HG02938 (cell line): ENCODE results near the gene WDR27.
"Not testable (repeated sequence)": the region's sequence is repeated elsewhere in the genome, so short reads cannot be mapped to it uniquely, and the experiment has no call there.

Experiments
- ATAC-seq: cut with Tn5 transposase; IDR thresholded peaks from one replicate; pipeline ENCODE4 v1.9.1; 2021; ENCODE audit warnings: mild to moderate bottlenecking, moderate library complexity; ENCODE audit not compliant: unreplicated experiment

WDR27 gene

DNA sequence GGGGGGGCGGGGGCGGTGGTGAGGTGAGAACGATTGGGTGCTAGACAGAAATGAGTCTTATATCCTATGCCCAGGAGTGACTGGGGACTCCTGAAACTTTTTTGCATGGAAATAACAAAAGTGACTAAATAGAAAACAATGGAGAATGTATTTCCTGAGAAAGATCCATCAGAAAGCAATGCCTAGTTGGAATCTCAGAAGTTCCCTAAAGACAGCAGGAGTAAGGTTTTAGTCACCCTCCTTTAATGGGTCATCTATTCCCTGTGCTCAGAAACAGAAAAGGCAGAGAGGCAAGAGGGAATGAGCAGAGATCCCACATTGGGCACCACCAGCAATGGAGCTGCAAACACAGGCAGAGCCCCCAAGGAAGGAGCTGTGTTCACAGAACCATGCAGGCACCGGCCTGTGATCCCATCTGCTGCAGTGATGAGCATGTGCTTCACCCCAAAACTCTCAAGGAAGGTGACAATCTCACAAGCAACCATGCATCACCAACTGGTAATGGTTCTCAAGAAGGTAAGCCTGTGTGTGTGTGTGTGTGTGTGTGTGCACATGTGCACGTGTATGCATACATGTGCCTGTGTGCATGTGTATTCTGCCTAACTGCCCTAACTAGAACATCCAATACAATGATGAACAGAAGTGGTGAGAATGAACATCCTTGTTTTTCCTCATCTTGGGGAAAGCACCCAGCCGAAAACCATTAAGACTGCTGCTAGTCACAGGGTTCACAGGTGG lies 168.4 kb downstream of the WDR27 start:
- ATAC-seq, result no peak

DNA sequence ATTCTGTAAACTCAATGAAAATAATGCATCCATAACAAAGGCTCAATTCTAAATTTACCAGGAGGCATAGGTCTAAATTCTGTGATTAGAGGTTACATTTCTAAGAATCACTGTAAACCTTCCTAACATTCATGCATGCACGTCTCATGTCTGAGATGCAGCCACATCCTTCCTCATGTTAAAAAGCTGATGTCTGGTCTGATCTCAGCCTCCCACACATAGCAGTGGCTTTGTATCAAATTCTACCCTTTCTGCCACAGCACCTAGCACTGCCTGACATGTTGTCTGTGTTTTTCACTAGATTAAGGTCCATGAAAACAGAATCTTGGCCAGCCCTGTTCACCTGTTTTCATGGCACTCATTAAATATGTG lies 171.1 kb downstream of the WDR27 start:
- no peak for ATAC-seq

DNA sequence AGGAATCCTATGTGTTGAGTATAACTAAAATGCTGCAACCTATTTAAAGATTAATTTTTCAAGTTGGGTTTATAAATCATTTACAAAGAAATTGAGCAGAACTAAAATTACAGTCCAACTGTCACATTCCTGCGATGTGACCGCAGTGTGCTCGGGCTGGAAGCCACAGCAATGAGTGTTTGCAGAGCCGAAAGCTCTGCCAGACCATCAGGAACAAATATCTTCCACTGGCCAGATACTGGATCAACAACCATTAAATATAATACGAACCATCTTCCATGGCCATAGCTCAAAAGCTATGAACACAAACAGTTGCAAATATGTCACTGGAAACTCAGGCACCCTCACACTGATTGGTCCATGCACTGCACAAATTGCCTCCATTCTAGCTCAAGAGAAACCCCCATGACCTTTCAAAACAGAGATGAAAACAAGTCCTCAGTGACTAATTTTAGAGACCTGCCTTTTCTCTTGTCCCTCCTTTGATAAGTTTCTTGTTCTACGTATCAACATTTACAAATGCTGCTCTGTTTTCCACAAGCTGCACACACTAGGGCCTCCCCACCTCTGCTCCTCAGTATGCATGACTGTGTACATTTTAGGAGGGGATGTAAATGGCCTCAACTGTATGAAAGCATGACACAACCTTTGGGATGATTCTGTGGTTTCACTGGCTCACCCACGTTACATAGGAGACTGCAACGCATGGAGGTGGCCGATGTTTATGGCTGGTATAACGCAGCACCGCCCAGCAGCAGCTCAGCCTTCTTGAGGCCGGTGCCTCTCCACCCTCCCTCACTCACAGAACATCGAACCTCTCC lies 171.7 kb downstream of the WDR27 start:
- ATAC-seq, result no peak

DNA sequence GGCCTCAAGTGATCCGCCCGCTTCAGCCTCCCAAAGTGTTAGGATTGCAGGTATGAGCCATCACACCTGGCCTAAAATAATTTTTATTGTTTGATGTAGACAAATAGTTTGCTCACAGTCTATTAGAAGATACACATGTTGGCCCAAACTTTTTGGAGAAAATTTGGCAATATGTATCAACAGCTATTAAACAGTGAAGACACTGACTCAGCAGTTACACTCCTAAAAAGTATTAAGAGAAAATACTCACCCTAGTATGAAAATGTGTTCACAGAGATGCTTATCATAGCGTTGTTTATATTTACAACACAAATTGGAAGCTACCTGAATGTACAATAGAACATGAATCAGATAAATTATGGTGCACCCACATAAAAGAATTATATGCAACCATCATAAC lies 173.1 kb downstream of the WDR27 start:
- ATAC-seq, result no peak

DNA sequence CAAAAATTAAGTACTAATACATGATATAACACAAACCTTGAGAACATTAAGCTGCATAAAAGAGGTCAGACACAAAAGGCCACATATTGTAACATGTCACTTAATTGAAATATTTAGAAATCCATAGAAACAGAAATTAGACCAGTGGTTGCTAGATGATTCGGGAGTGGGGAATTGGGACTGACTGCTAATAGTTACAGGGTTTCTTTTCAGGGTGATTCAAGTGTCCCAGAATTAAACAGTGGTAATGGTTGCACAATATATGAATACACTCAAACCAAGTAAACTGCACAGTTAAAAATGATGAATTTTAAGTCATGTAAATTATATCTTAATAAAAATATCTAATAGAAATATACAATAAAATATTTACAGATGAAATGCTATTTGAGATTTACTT lies 174.5 kb downstream of the WDR27 start:
- no peak for ATAC-seq

DNA sequence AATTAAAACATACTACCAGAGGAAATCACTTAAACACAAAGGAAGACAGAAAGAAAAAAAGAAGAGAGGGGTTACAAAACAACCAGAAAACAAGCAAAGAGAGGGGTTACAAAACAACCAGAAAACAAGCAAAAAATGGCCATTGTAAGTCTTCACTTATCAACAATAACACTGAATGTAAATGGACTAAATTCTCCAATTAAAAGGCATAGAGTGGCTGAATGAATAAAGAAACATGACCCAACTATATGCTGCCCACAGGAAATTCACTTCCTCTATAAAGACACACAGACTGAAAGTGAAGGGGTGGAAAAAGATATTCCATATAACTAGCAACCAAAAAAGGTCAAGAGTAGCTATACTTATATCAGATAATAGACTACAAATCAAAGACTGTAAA lies 180.0 kb downstream of the WDR27 start:
- no peak for ATAC-seq

DNA sequence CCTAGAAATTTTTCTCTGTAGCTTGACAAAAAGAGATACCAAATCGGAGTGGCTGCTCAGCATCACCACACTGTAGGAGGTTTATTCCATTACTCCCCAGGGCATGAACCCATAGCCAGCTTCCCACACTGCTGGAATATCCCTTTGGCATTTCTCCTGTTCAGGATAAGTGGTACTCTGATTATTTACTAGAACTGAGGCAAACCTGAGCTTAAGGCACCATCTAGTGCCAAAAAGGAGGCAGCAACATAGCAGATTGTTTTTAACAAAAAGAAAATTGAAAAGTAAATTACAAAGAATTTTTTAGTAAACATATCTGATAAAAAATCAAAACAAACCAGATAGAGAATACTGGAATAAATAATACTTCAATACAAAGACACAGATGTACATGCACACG lies 181.7 kb downstream of the WDR27 start:
- ATAC-seq, result no peak

DNA sequence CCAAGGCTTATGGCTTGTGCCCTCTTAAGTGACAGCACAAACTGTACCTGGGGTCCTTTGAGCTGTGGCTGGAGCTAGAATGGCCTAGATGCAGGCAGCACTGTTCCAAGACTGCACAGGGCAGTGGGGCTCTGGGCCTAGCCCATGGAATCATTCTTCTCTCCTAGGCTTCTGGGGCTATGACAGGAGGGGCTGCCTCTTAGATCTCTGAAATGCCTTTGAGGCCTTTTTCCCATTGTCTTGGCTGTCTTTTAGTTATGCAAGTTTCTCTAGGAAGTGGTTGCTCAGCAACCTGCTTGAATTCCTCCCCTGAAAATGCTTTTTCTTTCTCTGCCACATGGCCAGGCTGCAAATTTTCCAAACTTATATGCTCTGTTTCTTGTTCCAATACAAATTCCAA lies 183.4 kb downstream of the WDR27 start:
- ATAC-seq, result no peak

DNA sequence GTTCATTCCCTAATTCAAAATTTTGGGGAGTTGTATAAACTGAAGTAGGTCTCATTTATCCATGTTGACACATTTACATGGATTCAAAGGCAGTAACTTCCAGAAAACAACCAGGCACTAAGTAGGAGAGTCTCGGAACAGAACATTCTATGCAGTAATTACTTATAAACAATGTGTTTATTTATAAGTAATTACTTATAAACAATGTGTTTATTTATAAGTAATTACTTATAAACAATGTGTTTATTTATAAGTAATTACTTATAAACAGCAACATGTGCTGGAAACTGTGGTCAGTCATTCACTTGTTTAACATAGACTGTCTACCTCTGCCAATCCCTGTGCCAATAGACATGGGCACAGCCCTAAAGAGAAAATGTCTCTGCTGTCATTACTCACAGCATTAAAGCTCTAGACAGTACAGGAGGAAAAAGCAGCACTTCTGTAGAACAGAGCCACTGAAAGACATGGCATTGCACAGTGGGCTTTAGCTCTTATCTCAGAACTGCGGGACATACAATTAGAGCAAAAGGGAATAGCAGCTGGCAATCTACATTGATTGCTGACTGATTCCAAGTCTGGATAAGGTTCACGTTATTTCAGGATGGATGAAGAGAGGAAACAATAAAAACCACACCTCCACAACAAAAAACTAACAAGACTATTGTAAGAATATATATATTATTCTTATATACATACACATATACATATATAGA lies 188.2 kb downstream of the WDR27 start:
- ATAC-seq, result no peak

DNA sequence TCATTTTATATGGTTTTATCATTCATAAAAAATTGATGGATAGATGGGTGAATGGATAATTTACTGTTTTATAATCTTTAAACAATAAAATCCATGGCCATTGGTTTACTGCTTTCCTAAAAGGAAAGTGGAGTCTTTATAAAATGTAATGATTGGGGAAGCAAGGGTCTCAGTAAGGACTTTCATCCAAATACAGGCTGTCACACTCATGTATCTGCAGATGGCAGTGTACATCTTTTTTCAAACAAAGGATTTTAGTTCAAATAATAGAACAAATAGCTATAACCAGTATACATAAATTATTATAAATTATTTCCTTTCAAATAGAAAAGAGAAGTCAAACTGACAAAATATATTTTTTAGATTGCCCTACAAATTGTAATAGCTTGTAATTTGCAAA lies 190.0 kb downstream of the WDR27 start:
- ATAC-seq, result not testable (repeated sequence)

DNA sequence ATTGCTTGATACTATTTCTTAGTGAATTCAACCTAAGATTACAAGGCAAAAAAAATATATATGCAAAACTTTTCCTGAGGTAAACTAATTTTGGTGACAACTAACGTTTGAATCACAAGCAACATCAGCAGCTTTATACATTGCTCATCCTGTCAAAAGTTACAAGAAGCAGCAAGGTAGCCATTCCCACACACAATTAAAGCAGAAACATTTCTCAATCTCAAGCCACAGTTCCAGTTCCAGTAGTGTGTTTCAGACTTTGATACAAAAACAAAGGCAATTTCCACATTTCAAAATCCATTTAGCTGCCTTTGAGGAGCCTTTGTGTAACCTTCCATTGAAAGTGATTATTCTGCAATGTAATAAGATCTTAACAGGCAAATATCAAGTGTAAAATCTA lies 191.0 kb downstream of the WDR27 start:
- no peak for ATAC-seq

DNA sequence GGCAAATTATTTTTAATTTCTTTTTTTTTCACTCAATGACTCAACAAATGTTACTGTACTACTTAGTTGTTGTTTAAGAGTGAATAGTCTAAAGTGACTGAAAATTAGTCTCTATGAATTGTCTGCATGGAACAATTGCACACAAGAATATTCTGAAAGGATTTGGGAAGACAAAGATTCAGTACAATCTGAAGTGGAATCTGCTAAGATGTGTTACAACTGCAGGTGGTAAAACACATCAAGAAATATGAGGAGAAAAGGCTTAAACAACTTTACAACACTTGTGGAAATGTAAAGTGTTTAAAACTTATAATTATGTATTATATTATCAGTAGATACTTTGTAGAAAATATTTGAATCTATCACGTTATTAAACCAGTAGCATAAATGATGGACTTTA lies 193.4 kb downstream of the WDR27 start:
- ATAC-seq, result no peak

DNA sequence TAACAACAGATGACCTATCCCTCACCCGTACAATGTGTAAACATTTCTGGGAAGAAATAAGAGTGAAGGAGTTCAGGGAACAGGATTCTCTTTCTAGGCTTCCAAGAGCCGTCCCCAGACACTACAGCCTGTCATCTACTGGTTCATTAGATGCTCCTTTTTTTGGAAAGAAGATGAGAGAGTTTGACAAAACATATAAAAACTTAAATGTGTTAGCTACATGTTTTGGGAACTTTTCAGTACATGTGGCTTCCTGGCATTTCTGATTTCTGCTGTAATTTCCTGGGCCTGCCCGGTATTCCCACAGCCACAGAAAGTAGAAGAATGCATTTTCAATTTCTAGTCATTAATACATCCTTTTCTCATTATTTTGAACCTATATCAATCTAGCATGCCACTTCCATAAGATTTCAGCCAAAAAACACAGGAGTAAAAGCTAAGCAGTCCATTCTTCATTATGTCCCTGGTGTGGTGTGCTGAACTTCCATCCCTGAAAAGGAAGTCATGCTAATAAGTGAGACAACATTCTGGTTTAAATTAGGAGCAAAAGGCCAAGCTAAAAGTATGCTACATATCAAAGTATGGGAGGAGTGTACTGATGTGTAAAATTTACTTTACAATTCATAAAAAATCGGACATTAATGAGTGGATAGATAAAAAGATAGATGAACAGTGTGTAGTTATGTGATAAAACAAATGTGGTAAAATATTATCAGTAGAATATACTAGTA lies 198.2 kb downstream of the WDR27 start:
- no peak for ATAC-seq

DNA sequence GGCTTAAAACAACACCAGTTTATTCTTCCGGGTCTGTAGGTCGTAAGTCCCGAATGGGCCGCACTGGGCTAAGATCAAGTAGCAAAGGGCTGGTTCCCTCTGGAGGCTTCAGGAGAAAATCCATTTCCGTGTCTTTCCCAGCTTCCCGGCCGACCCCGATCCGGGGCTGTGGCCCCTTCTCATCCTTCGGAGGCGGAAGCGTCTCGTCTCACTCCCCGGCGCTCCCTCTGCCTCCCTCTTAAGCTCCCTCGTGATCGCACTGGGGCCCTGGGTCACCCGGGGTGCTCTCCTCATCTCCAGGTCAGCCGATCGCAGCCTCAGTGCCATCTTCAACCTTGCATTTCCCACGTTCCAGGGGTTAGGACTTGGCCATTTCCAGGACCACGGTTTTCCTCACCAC lies 199.4 kb downstream of the WDR27 start:
- ATAC-seq, result no peak

DNA sequence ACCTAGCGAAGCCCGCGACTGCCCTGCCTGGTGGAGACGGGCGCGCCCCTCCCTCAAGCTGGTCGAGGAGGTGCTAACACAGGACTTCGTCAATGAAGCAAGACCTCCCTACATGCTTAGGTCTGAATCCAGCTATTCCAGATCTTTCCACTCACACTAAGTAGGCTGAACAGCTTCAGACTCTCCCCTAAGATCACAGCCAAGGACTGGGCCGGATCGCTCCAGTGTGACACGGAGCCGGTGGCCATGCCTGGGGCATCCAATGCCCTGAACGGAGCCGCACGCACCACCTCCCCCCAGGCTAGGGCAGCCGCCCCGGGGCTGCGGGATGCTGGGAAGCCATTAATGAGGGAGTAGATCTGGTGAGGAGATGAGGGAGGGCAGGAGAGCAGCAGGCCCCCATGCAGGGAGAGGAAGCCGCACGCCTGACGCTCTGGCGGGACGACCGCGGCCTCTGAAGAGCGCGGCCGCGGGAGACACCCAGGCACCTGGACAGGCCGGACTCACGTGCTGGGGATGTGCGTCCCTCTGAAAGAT lies 200.0 kb downstream of the WDR27 start:
- no peak for ATAC-seq

DNA sequence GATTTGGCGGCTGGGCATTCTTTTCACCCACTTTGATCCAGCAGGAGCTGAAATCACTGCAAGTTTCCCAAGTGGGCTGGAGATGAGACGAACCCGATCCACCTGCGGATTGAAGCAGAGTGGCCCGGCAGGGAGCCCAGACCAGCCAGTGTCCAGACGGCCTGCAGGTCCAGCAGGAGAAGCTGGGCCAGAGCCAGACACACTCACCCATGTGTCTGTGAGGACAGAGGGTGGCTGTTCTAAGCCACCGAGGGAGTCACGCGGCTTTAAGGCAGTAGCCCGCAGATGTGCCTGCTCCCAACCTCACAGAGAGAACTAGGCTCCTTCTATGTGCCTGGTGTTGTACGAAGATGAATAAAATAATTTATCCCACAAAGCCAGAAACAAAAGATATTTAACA lies 200.7 kb downstream of the WDR27 start:
- no peak for ATAC-seq

DNA sequence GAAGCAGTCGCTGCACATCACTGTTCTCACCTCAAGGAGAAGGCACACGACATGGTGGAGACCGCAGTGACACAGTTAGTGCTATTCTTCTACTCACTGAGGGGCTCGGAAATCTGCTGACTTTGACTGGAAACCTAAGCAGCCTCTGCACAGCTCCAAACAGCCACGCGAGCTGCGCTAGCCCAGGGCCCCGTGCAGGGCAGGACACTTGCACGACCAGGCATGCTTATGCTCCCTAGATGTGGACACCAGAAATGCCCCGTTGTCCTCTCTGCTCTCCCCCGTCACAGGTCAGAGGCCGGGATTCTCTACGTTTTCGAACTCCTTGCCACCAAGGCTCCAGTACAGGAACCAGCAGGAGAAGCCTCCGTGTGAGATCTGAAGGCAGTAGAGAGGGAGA lies 201.1 kb downstream of the WDR27 start:
- ATAC-seq, result no peak

DNA sequence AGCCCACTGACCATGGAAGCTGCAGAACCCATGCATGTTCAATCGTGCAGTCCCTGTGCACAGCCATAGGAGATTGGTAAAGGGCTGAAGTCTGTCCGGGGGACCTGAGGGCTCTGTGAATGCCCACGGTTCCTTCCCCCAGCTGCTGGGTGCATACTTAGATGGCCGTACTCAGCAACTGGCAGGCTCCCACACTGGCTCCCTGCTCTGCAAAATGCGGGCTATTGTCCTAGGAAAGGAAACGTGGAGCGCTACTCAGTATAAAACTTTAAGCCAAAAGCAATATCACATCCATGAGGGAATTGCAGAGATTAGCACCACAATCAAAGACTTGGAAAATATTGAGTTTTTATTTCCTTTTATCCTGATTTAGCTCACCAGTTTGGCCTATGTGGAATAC lies 202.0 kb downstream of the WDR27 start:
- ATAC-seq, result no peak

DNA sequence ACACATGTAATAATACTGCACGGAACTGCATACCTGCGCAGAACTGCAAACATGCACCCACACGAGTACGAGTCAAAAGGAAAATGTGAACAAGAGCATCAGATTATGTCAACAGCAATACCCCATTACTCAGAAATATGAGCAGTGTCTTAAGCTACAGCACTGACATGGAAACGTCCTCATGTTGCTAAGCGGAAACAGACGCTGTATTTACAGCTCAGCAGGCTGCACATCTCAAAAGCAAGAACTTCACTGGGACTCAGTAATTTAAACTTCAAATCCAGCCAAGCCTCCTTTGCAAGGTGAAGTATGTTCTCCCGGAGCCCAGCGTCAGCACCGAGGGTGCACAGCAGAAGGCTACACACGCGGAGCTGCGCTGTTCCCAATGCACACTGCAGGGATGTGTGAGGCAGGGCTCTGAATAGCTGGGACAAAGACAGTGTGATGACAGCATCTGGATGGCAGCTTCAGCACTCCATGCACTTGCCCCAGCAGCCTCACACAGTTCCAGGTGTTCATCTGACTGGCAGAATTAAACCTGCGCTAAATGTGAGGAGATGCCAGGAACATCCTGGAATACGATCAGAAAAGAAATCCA lies 202.8 kb downstream of the WDR27 start:
- ATAC-seq, result no peak

DNA sequence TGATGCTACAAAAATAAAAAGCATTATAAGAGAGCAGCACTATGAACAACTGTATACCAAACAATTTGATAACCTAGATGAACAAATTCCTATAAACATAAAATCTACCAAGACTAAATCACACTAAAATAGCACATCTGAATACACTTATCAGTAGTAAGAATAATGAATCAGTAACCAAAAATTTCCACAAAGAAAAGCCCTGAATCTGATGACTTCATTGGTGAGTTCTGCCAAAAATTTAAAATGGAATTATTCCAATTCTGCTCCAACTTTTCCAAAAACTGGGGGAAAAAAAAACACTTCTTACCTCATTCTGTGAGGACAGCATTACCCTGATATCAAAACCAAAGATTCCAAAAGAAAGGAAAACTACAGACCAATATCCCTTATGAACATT lies 206.2 kb downstream of the WDR27 start:
- ATAC-seq, result no peak

DNA sequence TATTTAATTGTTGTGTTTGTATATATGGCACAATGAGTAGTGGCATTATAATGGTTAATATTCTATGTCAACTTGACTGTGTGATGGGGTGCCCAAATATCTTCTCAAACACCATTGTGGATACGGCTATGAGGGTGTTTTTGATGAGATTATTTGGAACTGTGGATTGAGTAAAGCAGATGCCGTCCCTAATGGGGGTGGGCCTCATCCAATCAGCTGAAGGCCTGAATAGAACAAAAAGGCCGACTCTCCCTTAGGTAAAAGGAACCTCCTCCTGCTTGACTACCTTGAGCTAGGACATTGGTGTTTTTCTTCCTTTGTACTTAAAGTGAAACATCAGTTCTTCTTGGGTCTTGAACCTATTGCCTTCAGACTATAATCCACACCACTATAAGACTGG lies 207.8 kb downstream of the WDR27 start:
- no peak for ATAC-seq
